Natural killer cell (primary cell): ENCODE data around the gene CSRP1. TPM values are rescaled to one million over a fixed set of nuclear protein-coding genes. Genes with fewer than 3 reads are reported as not detected.

ENCODE experiments used
- ATAC-seq, 3 donors: fragments of 150-1000 bp in 2 of 3; fragments of 200-7000 bp in 1 of 3; cut with Tn5 transposase; 1 replicate in 1 of 3; 2 replicates in 2 of 3; pipeline ENCODE4 v1.10.0; 2021; ENCODE audit warnings: mild to moderate bottlenecking in 2 of 3, moderate library complexity in 2 of 3
- DNase-seq, 2 donors: peaks; one replicate each; pipeline versions ENCODE4 v3.0.0 to v3.0.0-alpha.2; 2013 to 2021; ENCODE audit warnings: mixed read lengths in 1 of 2
- H3K27ac ChIP-seq: one replicate; pipeline ENCODE4 v1.5.1; 2013; ENCODE audit warnings: mild to moderate bottlenecking, low read length
- H3K27me3 ChIP-seq: one replicate; pipeline ENCODE4 v1.6.1; 2013; ENCODE audit warnings: low read length; ENCODE audit not compliant: control insufficient read depth, insufficient read depth
- H3K36me3 ChIP-seq: one replicate; pipeline ENCODE4 v1.6.1; 2013; ENCODE audit warnings: low read length; ENCODE audit not compliant: control insufficient read depth, insufficient read depth
- H3K4me1 ChIP-seq: one replicate; pipeline ENCODE4 v1.6.1; 2013; ENCODE audit warnings: low read length; ENCODE audit not compliant: control insufficient read depth, insufficient read depth
- H3K4me3 ChIP-seq: one replicate; pipeline ENCODE4 v1.5.1; 2013; ENCODE audit warnings: low read length
- H3K9me3 ChIP-seq: one replicate; pipeline ENCODE4 v1.6.1; 2013; ENCODE audit warnings: low read length; ENCODE audit not compliant: control insufficient read depth, insufficient read depth
- H3K27ac Mint-ChIP-seq, 2 donors: one replicate each; pipeline ENCODE4 v1.8.0; 2022; ENCODE audit warnings: mild to moderate bottlenecking in 2 of 2, mixed read lengths in 2 of 2, moderate library complexity in 1 of 2
- H3K27me3 Mint-ChIP-seq, 2 donors: one replicate each; pipeline ENCODE4 v1.8.0; 2022; ENCODE audit warnings: low read depth in 2 of 2, mixed read lengths in 2 of 2
- H3K36me3 Mint-ChIP-seq: one replicate; pipeline ENCODE4 v1.8.0; 2022; ENCODE audit warnings: mixed read lengths
- H3K4me1 Mint-ChIP-seq, 2 donors: one replicate each; pipeline ENCODE4 v1.8.0; 2022; ENCODE audit warnings: mixed read lengths in 2 of 2
- H3K4me3 Mint-ChIP-seq: one replicate; pipeline ENCODE4 v1.8.0; 2022; ENCODE audit warnings: mild to moderate bottlenecking, moderate library complexity, mixed read lengths
- H3K9me3 Mint-ChIP-seq, 2 donors: one replicate each; pipeline ENCODE4 v1.8.0; 2022; ENCODE audit warnings: mixed read lengths in 2 of 2
- WGBS: methylation state at CpG from one replicate; pipeline ENCODE4 v1.1.7; 2013; ENCODE audit warnings: missing lambda C conversion rate; ENCODE audit not compliant: insufficient coverage; 5-methylcytosine and 5-hydroxymethylcytosine counted together
- intact Hi-C: fragments of 100-400 bp; cut with micrococcal nuclease; formaldehyde crosslinking; loops from one replicate; pipeline ENCODE4 v1.14.2; 2022
- total RNA-seq, 4 donors: library from RNA; stranded (reverse); fragments of 120-200 nt in 1 of 4; gene quantifications; one replicate each; pipeline versions ENCODE4 v1.2.3 to v1.2.4, GENCODE V29; 2013 to 2022
- TF ChIP-seq, protein P1 (sequence below): fragments of 200-600 bp; IDR thresholded peaks from one replicate; pipeline ENCODE4 v1.8.0; 2022; ENCODE audit warnings: antibody characterized with exemption

Gene CSRP1
- total RNA-seq, 3 donors from 2014 or later (not counting 1 experiment from before 2014, with no cell fraction given): 36.9 to 48.4 (median 44.1) TPM

DNA sequence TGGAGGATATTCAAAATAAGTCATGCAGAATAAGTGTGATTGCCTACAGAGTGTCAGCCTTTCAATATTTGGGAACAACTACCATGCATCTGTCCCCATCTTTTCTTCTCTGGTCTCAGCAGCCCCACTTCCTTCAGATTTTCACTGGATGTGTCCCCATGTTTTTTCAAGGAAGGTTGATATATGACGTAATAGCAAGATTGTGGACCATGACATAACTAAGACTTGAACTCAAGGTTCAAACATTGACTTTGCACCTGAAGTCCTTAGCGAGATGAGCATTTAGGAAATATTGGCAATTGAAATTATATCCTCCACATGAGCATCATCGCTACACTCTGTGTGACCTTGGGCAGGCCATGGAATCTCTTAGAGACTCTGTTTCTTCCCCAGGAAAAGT is 37.8 kb upstream of the CSRP1 start:
- DNase-seq: no peak
- Histone ChIP-seq H3K27me3 (peaks cover 2% of the 10 kb centered on the region), H3K9me3 (no peaks in the 10 kb centered on the region), H3K27ac (no peak overlapping the region), H3K36me3 (no peaks in the 10 kb centered on the region), H3K4me1 (peaks cover 2% of the 10 kb centered on the region), H3K4me3 (no peak overlapping the region)
- 96% methylated on average over 3 of the region's 3 CpGs for WGBS
- Mint-ChIP-seq H3K27me3 (peaks cover 36 to 64% of the 10 kb centered on the region in 2 donors), H3K9me3 (no peaks in the 10 kb centered on the region), H3K4me1 (peaks cover 0 to 7% of the 10 kb centered on the region in 2 donors), H3K4me3 (no peak overlapping the region), H3K27ac (no peak overlapping the region), H3K36me3 (no peaks in the 10 kb centered on the region)
- no peak for ATAC-seq
- intact Hi-C loops: no loop called here
- TF ChIP-seq, protein P1, sequence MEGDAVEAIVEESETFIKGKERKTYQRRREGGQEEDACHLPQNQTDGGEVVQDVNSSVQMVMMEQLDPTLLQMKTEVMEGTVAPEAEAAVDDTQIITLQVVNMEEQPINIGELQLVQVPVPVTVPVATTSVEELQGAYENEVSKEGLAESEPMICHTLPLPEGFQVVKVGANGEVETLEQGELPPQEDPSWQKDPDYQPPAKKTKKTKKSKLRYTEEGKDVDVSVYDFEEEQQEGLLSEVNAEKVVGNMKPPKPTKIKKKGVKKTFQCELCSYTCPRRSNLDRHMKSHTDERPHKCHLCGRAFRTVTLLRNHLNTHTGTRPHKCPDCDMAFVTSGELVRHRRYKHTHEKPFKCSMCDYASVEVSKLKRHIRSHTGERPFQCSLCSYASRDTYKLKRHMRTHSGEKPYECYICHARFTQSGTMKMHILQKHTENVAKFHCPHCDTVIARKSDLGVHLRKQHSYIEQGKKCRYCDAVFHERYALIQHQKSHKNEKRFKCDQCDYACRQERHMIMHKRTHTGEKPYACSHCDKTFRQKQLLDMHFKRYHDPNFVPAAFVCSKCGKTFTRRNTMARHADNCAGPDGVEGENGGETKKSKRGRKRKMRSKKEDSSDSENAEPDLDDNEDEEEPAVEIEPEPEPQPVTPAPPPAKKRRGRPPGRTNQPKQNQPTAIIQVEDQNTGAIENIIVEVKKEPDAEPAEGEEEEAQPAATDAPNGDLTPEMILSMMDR: no peak

DNA sequence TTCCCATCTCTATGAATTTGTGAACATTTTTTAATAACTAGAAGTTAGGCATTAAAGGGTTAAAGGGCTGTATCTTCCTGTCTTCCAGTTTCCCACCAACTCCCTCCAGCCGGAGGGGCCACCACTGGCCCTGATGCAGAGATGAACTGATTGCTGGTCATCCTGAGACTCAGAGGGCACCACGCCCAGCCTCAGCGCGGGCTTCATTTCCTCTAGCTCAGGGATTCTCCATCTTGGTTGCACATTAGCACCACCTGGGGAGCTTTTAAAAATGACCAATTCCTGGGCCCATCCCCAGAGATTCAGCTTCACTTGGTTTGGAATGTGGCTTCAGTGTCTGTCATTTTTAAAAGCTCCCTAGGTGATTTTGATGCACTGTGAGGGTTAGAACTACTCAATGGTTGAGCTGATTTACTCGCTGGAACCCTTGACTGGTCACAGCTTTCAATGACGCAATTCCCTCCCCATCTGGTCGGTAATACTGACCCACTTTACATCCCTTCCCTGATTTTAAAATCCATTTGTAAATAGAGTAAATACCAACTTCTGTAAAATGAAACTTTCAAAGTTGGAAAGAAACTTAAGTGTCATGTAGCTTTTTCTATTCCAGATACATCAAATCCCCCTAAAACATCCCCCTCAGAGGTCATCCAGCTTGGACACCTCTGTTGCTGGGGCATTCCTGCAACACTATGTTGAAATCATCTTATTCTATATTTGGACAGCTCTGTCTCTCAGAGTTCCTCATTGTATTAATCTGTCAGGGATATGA is 37.1 kb upstream of the CSRP1 start:
- TF ChIP-seq, protein P1: no peak
- intact Hi-C loops: no loop called here
- Histone ChIP-seq H3K27me3 (peaks cover 7% of the 10 kb centered on the region), H3K4me1 (peaks cover 8% of the 10 kb centered on the region), H3K36me3 (no peaks in the 10 kb centered on the region), H3K9me3 (no peaks in the 10 kb centered on the region), H3K27ac (no peak overlapping the region), H3K4me3 (no peak overlapping the region)
- Mint-ChIP-seq H3K36me3 (no peaks in the 10 kb centered on the region), H3K27ac (no peak overlapping the region), H3K4me3 (no peak overlapping the region), H3K27me3 (peaks cover 39 to 68% of the 10 kb centered on the region in 2 donors), H3K4me1 (peaks cover 0 to 10% of the 10 kb centered on the region in 2 donors), H3K9me3 (no peaks in the 10 kb centered on the region)
- 99% methylated on average over 5 of the region's 7 CpGs for WGBS
- ATAC-seq (no peak), DNase-seq (no peak)

DNA sequence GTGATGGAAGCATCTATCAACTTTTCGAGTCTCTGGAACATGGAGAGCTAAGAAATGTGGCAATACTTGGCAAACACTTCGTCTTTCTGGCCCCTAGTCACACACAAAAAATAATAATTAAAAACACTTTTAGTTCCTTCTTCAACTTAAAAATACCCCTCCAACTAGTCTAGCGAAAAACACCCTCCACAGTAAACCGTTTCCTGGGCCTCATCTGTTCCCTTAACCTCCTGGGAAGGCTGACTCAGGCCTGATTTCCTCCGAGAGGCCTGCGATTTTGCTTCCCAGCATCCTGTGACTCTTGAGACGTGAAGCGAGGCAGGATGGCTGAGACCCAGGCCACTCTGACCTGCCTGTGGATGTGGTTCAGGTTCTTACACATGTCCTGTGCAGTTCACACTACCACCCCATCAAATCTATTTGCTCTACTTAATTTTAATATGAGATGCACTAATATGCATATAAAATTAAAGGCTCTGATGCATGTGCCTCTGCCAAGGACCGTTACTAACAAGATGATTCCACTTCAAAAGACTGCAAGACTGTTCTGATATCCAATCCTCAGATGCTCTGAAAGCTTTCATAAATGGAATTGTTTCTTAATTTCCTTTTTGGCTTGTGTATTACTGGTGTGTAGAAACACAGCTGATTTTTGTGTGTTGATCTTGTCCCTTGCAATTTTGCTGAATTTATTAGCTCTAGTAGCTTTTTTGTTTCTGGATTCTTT is 35.5 kb upstream of the CSRP1 start:
- Mint-ChIP-seq H3K36me3 (no peaks in the 10 kb centered on the region), H3K4me1 (peaks cover 8 to 21% of the 10 kb centered on the region in 2 donors), H3K4me3 (no peak overlapping the region), H3K9me3 (no peaks in the 10 kb centered on the region), H3K27me3 (peaks cover 50 to 80% of the 10 kb centered on the region in 2 donors), H3K27ac (no peak overlapping the region)
- 83% methylated on average over 9 of the region's 9 CpGs for WGBS
- DNase-seq: no peak
- intact Hi-C loops: no loop called here
- Histone ChIP-seq H3K27ac (no peak overlapping the region), H3K4me1 (peaks cover 16% of the 10 kb centered on the region), H3K27me3 (peaks cover 16% of the 10 kb centered on the region), H3K4me3 (no peak overlapping the region), H3K9me3 (no peaks in the 10 kb centered on the region), H3K36me3 (no peaks in the 10 kb centered on the region)
- ATAC-seq: no peak
- TF ChIP-seq, protein P1: no peak
